ENCODE data around the gene GRK5.

Gene GRK5

DNA sequence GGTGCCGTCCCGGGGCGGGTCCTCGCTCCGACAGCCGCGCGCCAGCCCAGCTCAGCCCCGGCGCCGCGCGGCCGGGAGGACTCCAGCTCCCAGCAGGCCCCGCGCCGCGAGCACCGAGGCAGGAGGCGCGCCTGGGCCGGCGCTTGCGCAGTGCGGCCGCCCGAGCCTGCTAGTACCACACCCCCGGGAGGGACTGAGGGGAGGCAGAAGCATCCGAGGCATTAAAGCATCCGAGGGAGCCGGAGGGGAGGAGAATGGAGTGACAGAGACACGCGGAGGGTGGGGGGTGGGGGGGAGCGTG is at the start of gene GRK5:
Gene GRK5 (plus strand): TSS at position 206 of the 301 bp plus-strand sequence. CDS start 347 bp downstream, outside the sequence.
- TF ChIP-seq, protein P1, sequence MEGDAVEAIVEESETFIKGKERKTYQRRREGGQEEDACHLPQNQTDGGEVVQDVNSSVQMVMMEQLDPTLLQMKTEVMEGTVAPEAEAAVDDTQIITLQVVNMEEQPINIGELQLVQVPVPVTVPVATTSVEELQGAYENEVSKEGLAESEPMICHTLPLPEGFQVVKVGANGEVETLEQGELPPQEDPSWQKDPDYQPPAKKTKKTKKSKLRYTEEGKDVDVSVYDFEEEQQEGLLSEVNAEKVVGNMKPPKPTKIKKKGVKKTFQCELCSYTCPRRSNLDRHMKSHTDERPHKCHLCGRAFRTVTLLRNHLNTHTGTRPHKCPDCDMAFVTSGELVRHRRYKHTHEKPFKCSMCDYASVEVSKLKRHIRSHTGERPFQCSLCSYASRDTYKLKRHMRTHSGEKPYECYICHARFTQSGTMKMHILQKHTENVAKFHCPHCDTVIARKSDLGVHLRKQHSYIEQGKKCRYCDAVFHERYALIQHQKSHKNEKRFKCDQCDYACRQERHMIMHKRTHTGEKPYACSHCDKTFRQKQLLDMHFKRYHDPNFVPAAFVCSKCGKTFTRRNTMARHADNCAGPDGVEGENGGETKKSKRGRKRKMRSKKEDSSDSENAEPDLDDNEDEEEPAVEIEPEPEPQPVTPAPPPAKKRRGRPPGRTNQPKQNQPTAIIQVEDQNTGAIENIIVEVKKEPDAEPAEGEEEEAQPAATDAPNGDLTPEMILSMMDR (IDR thresholded peaks at IDR 0.05; ENCODE audit: low read length, missing control alignments): no peak
- peak; percentile 98 for DNase-seq (ENCODE audit: low read depth)

GRCh38 chr10:119159332-119159731 is 48.0 kb upstream of the GRK5 start:
- TF ChIP-seq, protein P1 (IDR thresholded peaks at IDR 0.05; ENCODE audit: low read length, missing control alignments): no peak
- H3K4me3 ChIP-seq (replicated peaks; ENCODE audit: low read depth, low read length): no peak overlapping the region
- no peak for DNase-seq (ENCODE audit: low read depth)

More for the DNA sequence above, at the start of gene GRK5:
- peak within 1 kb of the TSS; percentile 86 for H3K4me3 ChIP-seq (replicated peaks; ENCODE audit: low read depth, low read length)

GRCh38 chr10:119161680-119162451 is 45.5 kb upstream of the GRK5 start:
- peak; percentile 25 for DNase-seq (ENCODE audit: low read depth)
- TF ChIP-seq, protein P1 (IDR thresholded peaks at IDR 0.05; ENCODE audit: low read length, missing control alignments): peak; percentile 11
- H3K4me3 ChIP-seq (replicated peaks; ENCODE audit: low read depth, low read length): no peak overlapping the region

DNA sequence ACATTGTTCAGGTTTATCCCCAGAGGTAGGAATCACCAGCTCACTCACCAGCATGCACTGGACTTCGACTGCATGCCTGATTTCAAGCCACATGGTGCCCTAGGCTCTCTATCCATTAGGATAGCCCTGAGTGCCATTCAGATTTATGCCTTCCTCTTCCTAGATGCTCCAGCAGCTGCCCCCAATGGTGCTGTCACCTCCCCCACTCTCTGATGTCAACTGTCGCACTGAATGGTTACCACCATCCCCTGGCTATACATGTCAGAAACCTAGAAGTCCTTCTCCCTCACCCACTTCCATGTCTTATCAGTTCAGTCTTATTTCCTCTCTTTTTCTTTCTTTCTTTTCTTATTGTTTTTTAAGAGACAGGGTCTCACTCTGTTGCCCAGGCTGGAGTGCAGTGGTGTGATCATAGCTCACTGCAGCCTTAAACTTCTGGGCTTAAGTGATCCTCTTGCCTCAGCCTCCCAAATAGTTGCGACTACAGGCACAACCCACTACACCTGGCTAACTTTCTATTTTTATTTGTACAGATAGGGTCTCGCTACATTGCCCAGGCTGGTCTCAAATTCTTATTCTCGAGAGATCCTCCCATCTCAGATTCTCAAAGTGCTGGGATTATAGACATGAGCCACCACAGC is 44.8 kb upstream of the GRK5 start:
- DNase-seq (ENCODE audit: low read depth): no peak
- no peak overlapping the region for H3K4me3 ChIP-seq (replicated peaks; ENCODE audit: low read depth, low read length)
- TF ChIP-seq, protein P1 (IDR thresholded peaks at IDR 0.05; ENCODE audit: low read length, missing control alignments): no peak

- TF ChIP-seq, protein P1 (IDR thresholded peaks at IDR 0.05; ENCODE audit: low read length, missing control alignments): no peak
- peak within 1 kb of the TSS; percentile 68 for H3K4me3 ChIP-seq (replicated peaks; ENCODE audit: low read depth, low read length)
- DNase-seq (ENCODE audit: low read depth): peak; percentile 49
These were observed 41.9 kb upstream of the GRK5 start, which contains the start of gene SFXN4 for GRCh38 chr10:119165171-119166117. SFXN4 (minus strand) TSS chr10:119165714; CDS start chr10:119165647, 67 bp downstream.

DNA sequence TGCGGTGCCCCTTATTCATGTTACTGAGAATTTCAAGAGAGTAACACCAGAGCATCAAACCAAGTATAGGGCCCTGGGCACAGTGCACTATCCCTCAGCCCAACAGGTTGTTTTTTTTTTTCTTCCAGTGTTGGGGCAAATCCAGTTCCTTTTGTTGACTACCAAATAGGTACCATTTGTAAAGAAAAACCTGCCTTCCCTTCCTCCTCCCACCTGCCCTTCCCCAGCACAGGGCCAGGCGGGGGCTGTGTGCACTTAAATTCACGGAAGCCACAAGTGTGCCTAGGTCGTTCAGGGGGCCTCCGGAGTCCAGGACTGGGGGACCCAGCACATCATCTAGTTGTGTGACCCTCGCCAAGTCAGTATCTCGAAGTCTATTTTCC is 41.3 kb upstream of the GRK5 start:
- TF ChIP-seq, protein P1 (IDR thresholded peaks at IDR 0.05; ENCODE audit: low read length, missing control alignments): no peak
- DNase-seq (ENCODE audit: low read depth): no peak
- H3K4me3 ChIP-seq (replicated peaks; ENCODE audit: low read depth, low read length): peak overlapping the region; percentile 68

Data from fibroblast of pulmonary artery (primary cell).